Heart left ventricle (tissue), 16 donors: Measurements from ENCODE around the gene PARN. TPM values are rescaled to one million over a fixed set of nuclear protein-coding genes. Genes with fewer than 3 reads are reported as not detected.

Experiments
- ATAC-seq, 4 donors: fragments of 200-7000 bp; cut with Tn5 transposase; one replicate each; pipeline ENCODE4 v1.9.1; 2020 to 2022; ENCODE audit warnings: moderate library complexity in 4 of 4, mild to moderate bottlenecking in 3 of 4, moderate number of reproducible peaks in 1 of 4
- DNase-seq, 5 donors: peaks; one replicate each; pipeline ENCODE4 v3.0.0-alpha.2; 2020
- H3K27ac ChIP-seq, 12 donors: fragments of 200-600 bp; sonication (generic) in 4 of 12; one replicate each; pipeline versions ENCODE4 v1.5.0 to v1.8.0; 2016 to 2022; ENCODE audit warnings: mild to moderate bottlenecking in 2 of 12
- H3K27me3 ChIP-seq, 9 donors: fragments of 200-600 bp; sonication (generic) in 2 of 9; one replicate each; pipeline versions ENCODE4 v1.5.1 to v1.8.0; 2016 to 2022; ENCODE audit warnings: mild to moderate bottlenecking in 3 of 9
- H3K36me3 ChIP-seq, 9 donors: fragments of 200-600 bp; sonication (generic) in 2 of 9; one replicate each; pipeline versions ENCODE4 v1.5.0 to v1.8.0; 2018 to 2022; ENCODE audit warnings: mild to moderate bottlenecking in 2 of 9
- H3K4me1 ChIP-seq, 12 donors: fragments of 200-600 bp; sonication (generic) in 4 of 12; one replicate each; pipeline versions ENCODE4 v1.5.0 to v1.8.0; 2016 to 2022; ENCODE audit warnings: mild to moderate bottlenecking in 3 of 12
- H3K4me3 ChIP-seq, 12 donors: fragments of 200-600 bp; sonication (generic) in 4 of 12; one replicate each; pipeline versions ENCODE4 v1.5.0 to v1.8.0; 2017 to 2022; ENCODE audit warnings: mild to moderate bottlenecking in 9 of 12, moderate library complexity in 4 of 12
- H3K9me3 ChIP-seq, 12 donors: fragments of 200-600 bp; sonication (generic) in 4 of 12; one replicate each; pipeline versions ENCODE4 v1.5.0 to v1.8.0; 2016 to 2022; ENCODE audit warnings: mild to moderate bottlenecking in 1 of 12
- POLR2A ChIP-seq, 2 donors: fragments of 450-650 bp; IDR thresholded peaks; one replicate each; pipeline ENCODE4 v1.6.1; 2017; ENCODE audit warnings: antibody characterized with exemption in 2 of 2, mild to moderate bottlenecking in 2 of 2, moderate library complexity in 2 of 2
- WGBS, 4 donors: extraction: QIAGEN DNeasy Blood & Tissue Kit in 2 of 4; methylation state at CpG; one replicate each; pipeline versions ENCODE4 v1.1.5 to v1.1.7; 2013 to 2018; 5-methylcytosine and 5-hydroxymethylcytosine counted together
- intact Hi-C, 10 donors: fragments of 100-400 bp; cut with DNase I; formaldehyde crosslinking; loops; one replicate each; pipeline versions ENCODE4 v1.11.1 to v1.14.2; 2022
- polyA plus RNA-seq, 2 donors: library from polyadenylated mRNA; stranded (reverse); fragments of 200-250 nt; gene quantifications; one replicate each; pipeline ENCODE4 v1.2.3, GENCODE V29; 2013
- total RNA-seq, 9 donors: library from RNA; depleted of rRNA in 2 of 9; stranded (reverse); fragments of >200 nt in 2 of 9; fragmentation: NEBNext Ultra II Directional in 3 of 9; extraction: Animal tissue kit (Norgen Biotek cat#: 25700) in 3 of 9; gene quantifications; one replicate each; pipeline versions ENCODE4 v1.1.0 to v1.2.4, GENCODE V29; 2016 to 2023
- TF ChIP-seq, protein P1 (sequence below), 12 donors: fragments of 200-600 bp; sonication (generic) in 4 of 12; IDR thresholded peaks; one replicate each; pipeline versions ENCODE4 v1.5.0 to v1.8.0; 2018 to 2022; ENCODE audit warnings: antibody characterized with exemption in 12 of 12, mild to moderate bottlenecking in 5 of 12
- donor health status: ischemic (EF 13 %, LVEDD 7.1; RV severe dilation, severe dysfunction).
- donor health status: healthy with polysubstance abuse.
- donor health status: DM: no; HTN: yes; CAD: no.
- donor health status: DM: no; HTN: no; CAD: no.
- donor health status: ischemic (EF 25% LVEDD 6.9; RV normal size, moderate dysfunction).
- donor health status: ischemic (EF 25% LVEDD 5.7; RV mildly dilated, moderate dysfunction).
- donor health status: healthy.
- donor health status: DM: yes; HTN: yes; CAD: no.
- donor health status: ischemic (EF 35%, LVEDD 5.7; RV mildly dilated, moderate dysfunction).
- donor health status: nonischemic (EF 11% LVEDD 7.7; RV severe dilation, severe dysfunction).
- donor health status: DM: yes; HTN: yes; CAD: no.
- donor health status: PGD.
- donor health status: ischemic (EF 29% LVEDD 5.4; RV normal size, mild dysfunction).
- donor health status: nonischemic (EF 23%, LVEDD 6.1; RV moderate dilation, normal function).

Gene PARN
- total and polyA plus RNA-seq, 11 donors: 7.7 to 25.9 (median 19.8) TPM

DNA sequence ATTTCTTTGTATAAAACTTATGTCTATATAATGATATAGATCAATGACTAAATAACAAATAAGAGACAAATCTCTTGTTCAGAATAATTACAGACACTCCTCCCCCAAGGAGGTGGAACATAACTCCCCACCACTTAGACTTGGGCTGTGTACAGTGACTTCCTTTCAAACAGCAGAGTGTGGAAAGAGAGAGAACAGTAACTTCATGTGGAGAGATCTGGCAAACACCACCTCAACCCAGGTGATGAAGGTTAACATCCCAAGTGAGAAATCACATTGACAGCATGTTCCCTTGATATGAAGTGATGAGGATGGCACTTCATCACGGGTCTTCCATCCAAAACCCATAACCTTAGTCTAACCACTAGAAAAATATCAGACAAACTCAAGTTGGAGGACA lies 169.3 kb downstream of the PARN start:
- Histone ChIP-seq H3K27me3 (no peaks in the 10 kb centered on the region), H3K4me3 (no peak overlapping the region), H3K4me1 (no peaks in the 10 kb centered on the region), H3K36me3 (peaks cover 0 to 18% (median 0%) of the 10 kb centered on the region in 9 donors), H3K9me3 (peaks cover 0 to 16% (median 10%) of the 10 kb centered on the region in 12 donors), H3K27ac (no peak overlapping the region)
- no peak for DNase-seq
- no peak for TF ChIP-seq POLR2A (IDR thresholded peaks at IDR 0.05)
- TF ChIP-seq, protein P1, sequence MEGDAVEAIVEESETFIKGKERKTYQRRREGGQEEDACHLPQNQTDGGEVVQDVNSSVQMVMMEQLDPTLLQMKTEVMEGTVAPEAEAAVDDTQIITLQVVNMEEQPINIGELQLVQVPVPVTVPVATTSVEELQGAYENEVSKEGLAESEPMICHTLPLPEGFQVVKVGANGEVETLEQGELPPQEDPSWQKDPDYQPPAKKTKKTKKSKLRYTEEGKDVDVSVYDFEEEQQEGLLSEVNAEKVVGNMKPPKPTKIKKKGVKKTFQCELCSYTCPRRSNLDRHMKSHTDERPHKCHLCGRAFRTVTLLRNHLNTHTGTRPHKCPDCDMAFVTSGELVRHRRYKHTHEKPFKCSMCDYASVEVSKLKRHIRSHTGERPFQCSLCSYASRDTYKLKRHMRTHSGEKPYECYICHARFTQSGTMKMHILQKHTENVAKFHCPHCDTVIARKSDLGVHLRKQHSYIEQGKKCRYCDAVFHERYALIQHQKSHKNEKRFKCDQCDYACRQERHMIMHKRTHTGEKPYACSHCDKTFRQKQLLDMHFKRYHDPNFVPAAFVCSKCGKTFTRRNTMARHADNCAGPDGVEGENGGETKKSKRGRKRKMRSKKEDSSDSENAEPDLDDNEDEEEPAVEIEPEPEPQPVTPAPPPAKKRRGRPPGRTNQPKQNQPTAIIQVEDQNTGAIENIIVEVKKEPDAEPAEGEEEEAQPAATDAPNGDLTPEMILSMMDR (IDR thresholded peaks at IDR 0.05): no peak
- 45 to 55% (median 48%) methylated on average over 1 of the region's 1 CpG for WGBS, 4 donors
- peak; percentile 47 to 75 (median 65) for ATAC-seq
- intact Hi-C loops: loop anchor here in 1 of 10 donors (10.0 kb wide), 1 partner anchor 56 kb away; no protein-coding TSS in a partner anchor

DNA sequence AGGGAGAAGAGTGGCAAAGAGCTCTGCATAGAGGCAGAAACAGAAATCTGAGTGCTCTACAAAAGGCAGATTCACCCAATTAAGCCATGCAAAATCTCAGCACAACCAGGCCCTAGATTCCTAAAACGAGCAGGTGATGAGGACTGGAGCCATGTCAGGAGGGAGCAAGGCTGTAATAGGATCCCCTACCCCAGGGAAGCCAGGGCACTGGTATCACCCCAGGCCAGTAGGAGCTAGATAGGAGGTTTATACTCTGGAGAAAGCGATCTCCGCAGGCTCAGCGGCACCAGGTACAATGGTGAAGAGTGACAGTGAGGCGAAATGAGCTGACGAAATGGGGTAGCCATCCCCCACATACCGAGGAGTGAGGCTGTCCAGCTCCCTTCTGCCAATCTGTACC lies 171.5 kb downstream of the PARN start:
- peaks cover 0 to 3% (median 0%) of the 10 kb centered on the region in 12 donors for H3K4me1 ChIP-seq
- intact Hi-C loops: loop anchor here in 1 of 10 donors (10.0 kb wide), 1 partner anchor 154 kb away; no protein-coding TSS in a partner anchor
- peaks cover 0 to 7% (median 0%) of the 10 kb centered on the region in 9 donors for H3K36me3 ChIP-seq
- H3K4me3 ChIP-seq: no peak overlapping the region
- no peak overlapping the region for H3K27ac ChIP-seq
- no peaks in the 10 kb centered on the region for H3K27me3 ChIP-seq
- ATAC-seq (no peak), DNase-seq (no peak)
- WGBS, 4 donors: 83 to 91% (median 88%) methylated on average over 7 of the region's 7 CpGs
- H3K9me3 ChIP-seq: peaks cover 0 to 3% (median 0%) of the 10 kb centered on the region in 12 donors
- TF ChIP-seq, protein P1 (IDR thresholded peaks at IDR 0.05): no peak
- no peak for TF ChIP-seq POLR2A (IDR thresholded peaks at IDR 0.05)

DNA sequence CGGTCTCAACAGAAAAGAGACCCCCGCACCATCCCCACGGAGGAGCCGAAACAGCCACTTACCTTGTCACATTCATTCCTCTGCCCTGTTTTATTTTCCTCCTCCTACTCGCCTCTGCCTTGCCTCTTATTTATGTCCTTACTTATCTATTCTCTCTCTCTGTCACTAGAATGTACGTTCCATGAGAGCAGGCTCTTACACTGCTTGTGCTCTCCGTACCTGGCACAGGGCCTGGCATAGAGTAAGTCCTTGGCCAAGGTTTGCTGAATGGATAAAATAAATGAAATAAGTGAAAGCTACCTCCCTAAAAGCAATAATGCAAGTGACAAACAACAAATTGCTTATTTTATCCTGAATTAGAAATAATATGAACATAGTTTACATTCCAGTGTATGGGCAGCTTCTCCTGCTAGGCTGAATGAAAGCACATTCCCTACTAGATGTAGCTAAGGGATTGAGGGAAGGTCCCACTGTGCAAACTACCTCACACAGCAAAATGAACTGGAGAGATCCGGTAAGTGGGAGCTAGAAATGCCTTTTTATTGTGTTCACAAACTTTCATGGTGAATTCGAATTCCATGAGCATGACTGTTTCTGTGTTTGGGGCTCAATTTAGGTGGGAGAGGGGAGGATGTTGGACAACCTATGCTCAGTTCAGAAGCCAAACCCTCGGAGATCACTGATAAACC lies 173.1 kb downstream of the PARN start:
- Histone ChIP-seq H3K9me3 (no peaks in the 10 kb centered on the region), H3K27me3 (no peaks in the 10 kb centered on the region), H3K4me3 (no peak overlapping the region), H3K36me3 (peaks cover 0 to 7% (median 0%) of the 10 kb centered on the region in 9 donors), H3K4me1 (peaks cover 0 to 3% (median 0%) of the 10 kb centered on the region in 12 donors), H3K27ac (no peak overlapping the region)
- DNase-seq (peak in 1 of 5 donors; percentile 29), ATAC-seq (no peak)
- 85 to 92% (median 88%) methylated on average over 10 of the region's 10 CpGs for WGBS, 4 donors
- intact Hi-C loops: loop anchor here in 1 of 10 donors (10.0 kb wide), 1 partner anchor 152 kb away; no protein-coding TSS in a partner anchor
- TF ChIP-seq, protein P1 (IDR thresholded peaks at IDR 0.05): no peak

DNA sequence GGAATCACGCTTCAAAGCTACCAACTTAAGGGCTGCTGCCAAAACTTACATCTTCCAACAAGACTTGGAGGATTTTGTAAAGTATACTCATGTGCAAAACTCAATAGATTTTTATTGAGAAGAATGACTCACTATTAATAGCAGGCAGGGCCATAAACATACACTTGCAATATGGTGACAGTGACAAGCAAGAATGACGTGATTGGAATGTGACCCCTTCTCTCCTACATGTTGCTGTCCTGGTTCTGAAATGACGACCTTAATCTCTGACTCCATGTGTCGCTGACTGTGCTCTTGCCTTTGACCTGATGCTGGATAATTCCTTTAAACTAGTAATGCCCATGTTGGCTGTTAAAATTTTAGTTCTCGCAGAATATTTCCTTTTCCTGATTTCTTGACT lies 174.5 kb downstream of the PARN start:
- Histone ChIP-seq H3K4me1 (peaks cover 0 to 7% (median under 1%) of the 10 kb centered on the region in 12 donors), H3K4me3 (no peak overlapping the region), H3K36me3 (peaks cover 0 to 6% (median 0%) of the 10 kb centered on the region in 9 donors), H3K9me3 (no peaks in the 10 kb centered on the region), H3K27me3 (no peaks in the 10 kb centered on the region), H3K27ac (no peak overlapping the region)
- no peak for TF ChIP-seq POLR2A (IDR thresholded peaks at IDR 0.05)
- TF ChIP-seq, protein P1 (IDR thresholded peaks at IDR 0.05): no peak
- WGBS, 4 donors: 61 to 68% (median 66%) methylated on average over 5 of the region's 5 CpGs
- DNase-seq (no peak), ATAC-seq (peak in 2 of 4 donors; percentile 43 to 66)
- intact Hi-C loops: loop anchor here in 1 of 10 donors (10.0 kb wide), 1 partner anchor 151 kb away; no protein-coding TSS in a partner anchor
